Endodermal cell (in vitro differentiated cells): ENCODE measurements around the gene REX1BD. TPM values are rescaled to one million over a fixed set of nuclear protein-coding genes. Genes with fewer than 3 reads are reported as not detected.
"Not testable (repeated sequence)": the region's sequence is repeated elsewhere in the genome, so short reads cannot be mapped to it uniquely, and the experiment has no call there.

Experiments used
- DNase-seq: peaks from one replicate; pipeline ENCODE4 v3.0.0-alpha.2; 2017
- H3K27ac ChIP-seq: 2 replicates; pipeline ENCODE4 v1.5.1; 2013; ENCODE audit warnings: mild to moderate bottlenecking, low read depth, low read length, moderate library complexity
- H3K27me3 ChIP-seq: 2 replicates; pipeline ENCODE4 v1.6.1; 2013; ENCODE audit warnings: mild to moderate bottlenecking, low read length, moderate library complexity; ENCODE audit not compliant: insufficient read depth, control insufficient read depth, poor library complexity, severe bottlenecking
- H3K36me3 ChIP-seq: 2 replicates; pipeline ENCODE4 v1.7.0; 2013; ENCODE audit warnings: mild to moderate bottlenecking, low read length, moderate library complexity; ENCODE audit not compliant: control insufficient read depth, insufficient read depth
- H3K4me1 ChIP-seq: one replicate; pipeline ENCODE4 v1.7.0; 2013; ENCODE audit warnings: low read length; ENCODE audit not compliant: control insufficient read depth, insufficient read depth
- H3K4me3 ChIP-seq: 2 replicates; pipeline ENCODE4 v1.5.1; 2013; ENCODE audit warnings: mild to moderate bottlenecking, low read length, moderate library complexity
- H3K9ac ChIP-seq: 2 replicates; pipeline ENCODE4 v1.6.1; 2013; ENCODE audit warnings: mild to moderate bottlenecking, low read length, moderate library complexity; ENCODE audit not compliant: poor library complexity, severe bottlenecking; ENCODE audit errors: extremely low read depth
- H3K9me3 ChIP-seq: 2 replicates; pipeline ENCODE4 v1.6.1; 2013; ENCODE audit warnings: mild to moderate bottlenecking, low read length, moderate library complexity; ENCODE audit not compliant: control insufficient read depth
- H3K27ac Mint-ChIP-seq: 2 replicates; pipeline ENCODE4 v1.8.0; 2020; ENCODE audit warnings: mixed read lengths
- H3K27me3 Mint-ChIP-seq: 2 replicates; pipeline ENCODE4 v1.8.0; 2021; ENCODE audit warnings: mild to moderate bottlenecking, mixed read lengths; ENCODE audit not compliant: insufficient read depth
- H3K36me3 Mint-ChIP-seq: 2 replicates; pipeline ENCODE4 v1.8.0; 2020; ENCODE audit warnings: low read depth, mixed read lengths
- H3K4me1 Mint-ChIP-seq: 2 replicates; pipeline ENCODE4 v1.8.0; 2020; ENCODE audit warnings: mixed read lengths
- H3K4me3 Mint-ChIP-seq: 2 replicates; pipeline ENCODE4 v1.8.0; 2020; ENCODE audit warnings: mild to moderate bottlenecking, moderate library complexity, mixed read lengths
- H3K9me3 Mint-ChIP-seq: 2 replicates; pipeline ENCODE4 v1.8.0; 2020; ENCODE audit warnings: mild to moderate bottlenecking, mixed read lengths
- WGBS, 2 experiments: methylation state at CpG; one replicate each; pipeline versions ENCODE4 v1.1.5 to v1.1.7; 2013; ENCODE audit warnings: missing lambda C conversion rate in 2 of 2, mixed read lengths in 1 of 2; ENCODE audit not compliant: insufficient coverage in 1 of 2, insufficient read length in 1 of 2; 5-methylcytosine and 5-hydroxymethylcytosine counted together
- long read RNA-seq, 4 experiments: library from polyadenylated mRNA in 2 of 4; library from RNA in 1 of 4; library from capped mRNA in 1 of 4; stranded (forward) in 3 of 4; unstranded in 1 of 4; transcript quantifications; one replicate each; pipeline ENCODE4 v2.0.0, GENCODE V29; 2020 to 2021; ENCODE audit warnings: inconsistent platforms in 1 of 4
- polyA plus RNA-seq, 2 experiments: library from polyadenylated mRNA; stranded (reverse); fragments of 50-300 nt; gene quantifications; one replicate each; pipeline ENCODE4 v1.2.3, GENCODE V29; 2013
- total RNA-seq, 2 donors: library from RNA; stranded (reverse); fragmentation: NEBNext Ultra II Directional in 1 of 2; extraction: Animal tissue kit (Norgen Biotek cat#: 25700) in 1 of 2; gene quantifications; 2 replicates in 1 of 2; 3 replicates in 1 of 2; pipeline ENCODE4 v1.2.1, GENCODE V29; 2021
- TF ChIP-seq, protein P1 (sequence below): fragments of 200-600 bp; sonication (generic); conservative IDR thresholded peaks from 2 replicates; pipeline ENCODE4 v1.5.0; 2021; ENCODE audit warnings: antibody characterized with exemption, mild to moderate bottlenecking

Gene REX1BD
- 10 to 100 TPM; 76.9 to 83.9 TPM for total RNA-seq
- polyA plus RNA-seq (2013, experiment 1 of 2): 50.3 TPM
- 45.4 TPM for polyA plus RNA-seq (2013, experiment 2 of 2)
- long read RNA-seq, experiment 1, transcript REX1BD-202 (5 exons, 702 nt): minor isoform, 6 of 27 reads
- long read RNA-seq, experiment 1, transcript REX1BD-201 (5 exons, 839 nt): major isoform, 11 of 27 reads
- long read RNA-seq, experiment 1, partial matches to known transcripts: 6 of 27 reads
- long read RNA-seq, experiment 1, other reads (novel, unspliced or antisense): 1 of 27 reads
- long read RNA-seq, experiment 2, transcript REX1BD-202 (5 exons, 702 nt): minor isoform, 9 of 35 reads
- long read RNA-seq, experiment 2, transcript REX1BD-201 (5 exons, 839 nt): major isoform, 17 of 35 reads
- long read RNA-seq, experiment 2, partial matches to known transcripts: 3 of 35 reads
- long read RNA-seq, experiment 2, other reads (novel, unspliced or antisense): 0 of 35 reads
- long read RNA-seq, experiment 3, transcript REX1BD-202 (5 exons, 702 nt): minor isoform, 14 of 163 reads
- long read RNA-seq, experiment 3, transcript REX1BD-205 (4 exons, 1,081 nt): major isoform, 78 of 163 reads
- long read RNA-seq, experiment 3, transcript REX1BD-201 (5 exons, 839 nt): minor isoform, 33 of 163 reads
- long read RNA-seq, experiment 3, transcript REX1BD-207 (3 exons, 2,275 nt): minor isoform, 13 of 163 reads
- long read RNA-seq, experiment 3, partial matches to known transcripts: 10 of 163 reads
- long read RNA-seq, experiment 3, other reads (novel, unspliced or antisense): 9 of 163 reads
- long read RNA-seq, experiment 4, partial matches to known transcripts: 0 of 1 reads
- long read RNA-seq, experiment 4, other reads (novel, unspliced or antisense): 0 of 1 reads

GRCh38 chr19:18588611-18589379, at the start of gene REX1BD:
TSS of gene REX1BD (plus strand) at chr19:18588798. CDS start at chr19:18588802, 4 bp downstream.
- Mint-ChIP-seq H3K27me3 (peaks cover 4% of the 10 kb centered on the region), H3K4me1 (peaks cover 15% of the 10 kb centered on the region), H3K4me3 (peak within 1 kb of the TSS; percentile 77), H3K9me3 (no peaks in the 10 kb centered on the region), H3K27ac (peak within 1 kb of the TSS; percentile 95), H3K36me3 (peaks cover 5% of the 10 kb centered on the region)
- TF ChIP-seq, protein P1, sequence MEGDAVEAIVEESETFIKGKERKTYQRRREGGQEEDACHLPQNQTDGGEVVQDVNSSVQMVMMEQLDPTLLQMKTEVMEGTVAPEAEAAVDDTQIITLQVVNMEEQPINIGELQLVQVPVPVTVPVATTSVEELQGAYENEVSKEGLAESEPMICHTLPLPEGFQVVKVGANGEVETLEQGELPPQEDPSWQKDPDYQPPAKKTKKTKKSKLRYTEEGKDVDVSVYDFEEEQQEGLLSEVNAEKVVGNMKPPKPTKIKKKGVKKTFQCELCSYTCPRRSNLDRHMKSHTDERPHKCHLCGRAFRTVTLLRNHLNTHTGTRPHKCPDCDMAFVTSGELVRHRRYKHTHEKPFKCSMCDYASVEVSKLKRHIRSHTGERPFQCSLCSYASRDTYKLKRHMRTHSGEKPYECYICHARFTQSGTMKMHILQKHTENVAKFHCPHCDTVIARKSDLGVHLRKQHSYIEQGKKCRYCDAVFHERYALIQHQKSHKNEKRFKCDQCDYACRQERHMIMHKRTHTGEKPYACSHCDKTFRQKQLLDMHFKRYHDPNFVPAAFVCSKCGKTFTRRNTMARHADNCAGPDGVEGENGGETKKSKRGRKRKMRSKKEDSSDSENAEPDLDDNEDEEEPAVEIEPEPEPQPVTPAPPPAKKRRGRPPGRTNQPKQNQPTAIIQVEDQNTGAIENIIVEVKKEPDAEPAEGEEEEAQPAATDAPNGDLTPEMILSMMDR: peak; percentile 98
- H3K36me3 ChIP-seq: peaks cover 9% of the 10 kb centered on the region
- H3K9me3 ChIP-seq: no peaks in the 10 kb centered on the region
- H3K4me3 ChIP-seq: peak within 1 kb of the TSS; percentile 86
- H3K9ac ChIP-seq: peak within 1 kb of the TSS; percentile 65
- peaks cover 3% of the 10 kb centered on the region for H3K4me1 ChIP-seq
- H3K27me3 ChIP-seq: no peaks in the 10 kb centered on the region
- peak; percentile 95 for DNase-seq
- H3K27ac ChIP-seq: peak within 1 kb of the TSS; percentile 37
- 0 to 2% methylated on average over 35 to 71 of the region's 72 CpGs for WGBS, 2 experiments

GRCh38 chr19:18539372-18539771, 49.2 kb upstream of the REX1BD start:
- peaks cover 63% of the 10 kb centered on the region for H3K36me3 Mint-ChIP-seq
- Histone ChIP-seq H3K4me1 (no peaks in the 10 kb centered on the region), H3K4me3 (no peak overlapping the region), H3K27me3 (no peaks in the 10 kb centered on the region), H3K36me3 (peaks cover 52% of the 10 kb centered on the region), H3K9ac (no peak overlapping the region), H3K27ac (no peak overlapping the region), H3K9me3 (no peaks in the 10 kb centered on the region)
- TF ChIP-seq, protein P1: no peak
- no peaks in the 10 kb centered on the region for H3K9me3 Mint-ChIP-seq
- DNase-seq: no peak
- WGBS, 2 experiments: 96 to 100% methylated on average over 14 to 19 of the region's 19 CpGs
- no peaks in the 10 kb centered on the region for H3K27me3 Mint-ChIP-seq
- H3K4me1 Mint-ChIP-seq: peaks cover 9% of the 10 kb centered on the region
- no peak overlapping the region for H3K4me3 Mint-ChIP-seq
- H3K27ac Mint-ChIP-seq: no peak overlapping the region

DNA sequence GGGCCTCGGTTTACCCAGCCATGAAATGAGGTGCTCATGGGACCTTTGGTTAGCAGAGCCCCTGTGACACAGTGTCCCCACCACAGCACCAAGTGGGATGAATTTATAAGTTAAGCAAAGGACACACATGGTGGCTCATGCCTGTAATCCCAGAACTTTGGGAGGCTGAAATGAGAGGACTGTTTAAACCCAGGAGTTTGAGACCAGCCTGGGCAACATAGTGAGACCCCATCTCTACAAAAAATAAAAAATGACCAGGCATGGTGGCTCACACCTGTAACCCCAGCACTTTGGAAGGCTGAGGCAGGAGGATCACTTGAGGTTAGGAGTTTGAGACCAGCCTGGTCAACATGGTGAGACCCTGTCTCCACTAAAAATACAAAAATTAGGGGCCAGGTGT, 48.4 kb upstream of the REX1BD start:
- DNase-seq, H3K4me3 ChIP-seq, H3K27ac Mint-ChIP-seq, H3K27me3 ChIP-seq, H3K9me3 ChIP-seq, H3K4me3 Mint-ChIP-seq, H3K4me1 ChIP-seq, H3K27me3 Mint-ChIP-seq, H3K9ac ChIP-seq, H3K9me3 Mint-ChIP-seq, H3K4me1 Mint-ChIP-seq, H3K27ac ChIP-seq: not testable (repeated sequence)
- peaks cover 52% of the 10 kb centered on the region for H3K36me3 ChIP-seq
- peaks cover 60% of the 10 kb centered on the region for H3K36me3 Mint-ChIP-seq
- 90 to 100% methylated on average over 1 of the region's 1 CpG for WGBS, 2 experiments
